ENCODE results near the gene ARHGEF1. TPM values are rescaled to one million over a fixed set of nuclear protein-coding genes. Genes with fewer than 3 reads are reported as not detected.

Gene ARHGEF1
- total and polyA plus RNA-seq, 2 donors (not counting 1 experiment from before 2014, with no cell fraction given): 646 to 886 TPM

DNA sequence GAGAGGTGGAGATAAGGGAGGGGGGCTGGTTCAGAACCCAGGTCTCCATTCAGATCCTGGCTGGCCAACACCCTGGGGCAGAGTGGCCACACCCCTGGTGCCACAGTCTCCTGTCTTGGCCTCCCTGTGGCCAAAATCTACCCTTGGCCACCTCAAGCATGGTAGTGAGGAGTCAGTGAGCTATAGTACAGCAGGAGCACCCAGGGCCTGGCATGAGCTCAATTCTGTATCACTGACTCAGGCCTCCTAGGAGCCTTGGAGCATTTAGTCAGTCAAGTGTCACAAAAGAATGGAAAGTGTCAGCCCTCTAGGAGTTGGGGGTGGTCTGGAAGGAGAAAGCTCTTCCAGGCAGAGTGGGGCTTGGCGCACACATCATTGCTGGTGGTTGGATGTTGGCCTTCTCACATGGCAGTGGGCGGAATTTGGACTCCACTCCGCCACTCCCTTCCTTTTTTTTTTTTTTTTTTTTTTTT, 12.5 kb upstream of the ARHGEF1 start:
- Histone ChIP-seq H2AFZ (ENCODE audit: insufficient read depth, low read depth, low read length, poor library complexity, severe bottlenecking) (no peak overlapping the region), H4K20me1 (ENCODE audit: control insufficient read depth, insufficient read depth, low read length, poor library complexity, severe bottlenecking) (peaks cover 49% of the 10 kb centered on the region), H3K36me3 (replicated peaks in 1 of 2; ENCODE audit: control extremely low read depth in 1 of 2, control insufficient read depth in 1 of 2, extremely low read depth in 1 of 2, insufficient read depth in 2 of 2, low read length in 1 of 2) (peaks cover 0 to 52% of the 10 kb centered on the region in 2 experiments), H3K4me2 (replicated peaks; ENCODE audit: low read depth, low read length, poor library complexity, severe bottlenecking) (peak overlapping the region; percentile 38), H3K4me3 (ENCODE audit: control extremely low read depth in 1 of 5, extremely low read depth in 1 of 5, insufficient read depth in 1 of 5, low read depth in 2 of 5, low read length in 4 of 5) (no peak overlapping the region), H3K79me2 (ENCODE audit: control insufficient read depth, insufficient read depth, low read length) (peaks cover 54% of the 10 kb centered on the region), H3K27me3 (replicated peaks in 1 of 4; ENCODE audit: control extremely low read depth in 1 of 4, control insufficient read depth in 3 of 4, insufficient read depth in 4 of 4, low read length in 3 of 4) (no peaks in the 10 kb centered on the region), H3K9ac (ENCODE audit: low read length) (no peak overlapping the region), H3K27ac (ENCODE audit: low read length in 2 of 2) (peak overlapping the region; percentile 79 to 96), H3K4me1 (ENCODE audit: control insufficient read depth in 2 of 2, insufficient read depth in 2 of 2, low read length in 2 of 2) (peaks cover 55 to 90% of the 10 kb centered on the region in 2 donors), H3K9me3 (ENCODE audit: control extremely low read depth in 1 of 3, control insufficient read depth in 2 of 3, insufficient read depth in 1 of 3, low read length in 2 of 3) (no peaks in the 10 kb centered on the region)
- no peaks in the 10 kb centered on the region for H3K27me3 Mint-ChIP-seq
- H3K4me1 Mint-ChIP-seq: peaks cover 63% of the 10 kb centered on the region
- TF ChIP-seq, protein P1, sequence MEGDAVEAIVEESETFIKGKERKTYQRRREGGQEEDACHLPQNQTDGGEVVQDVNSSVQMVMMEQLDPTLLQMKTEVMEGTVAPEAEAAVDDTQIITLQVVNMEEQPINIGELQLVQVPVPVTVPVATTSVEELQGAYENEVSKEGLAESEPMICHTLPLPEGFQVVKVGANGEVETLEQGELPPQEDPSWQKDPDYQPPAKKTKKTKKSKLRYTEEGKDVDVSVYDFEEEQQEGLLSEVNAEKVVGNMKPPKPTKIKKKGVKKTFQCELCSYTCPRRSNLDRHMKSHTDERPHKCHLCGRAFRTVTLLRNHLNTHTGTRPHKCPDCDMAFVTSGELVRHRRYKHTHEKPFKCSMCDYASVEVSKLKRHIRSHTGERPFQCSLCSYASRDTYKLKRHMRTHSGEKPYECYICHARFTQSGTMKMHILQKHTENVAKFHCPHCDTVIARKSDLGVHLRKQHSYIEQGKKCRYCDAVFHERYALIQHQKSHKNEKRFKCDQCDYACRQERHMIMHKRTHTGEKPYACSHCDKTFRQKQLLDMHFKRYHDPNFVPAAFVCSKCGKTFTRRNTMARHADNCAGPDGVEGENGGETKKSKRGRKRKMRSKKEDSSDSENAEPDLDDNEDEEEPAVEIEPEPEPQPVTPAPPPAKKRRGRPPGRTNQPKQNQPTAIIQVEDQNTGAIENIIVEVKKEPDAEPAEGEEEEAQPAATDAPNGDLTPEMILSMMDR (IDR thresholded peaks at IDR 0.05): no peak
- TF ChIP-seq EZH2 (IDR thresholded peaks at IDR 0.05; ENCODE audit: borderline replicate concordance, insufficient read depth, low read depth, low read length, poor library complexity, severe bottlenecking): no peak
- no peaks in the 10 kb centered on the region for H3K9me3 Mint-ChIP-seq (ENCODE audit: insufficient read depth)
- ATAC-seq (ENCODE audit: low read depth) (no peak), DNase-seq (no peak)
- POLR2A ChIA-PET: interaction anchor here (0.6 to 6.2 kb wide), 4 partner anchors 10 to 75 kb away, joined by 3 to 85 read pairs (median 9); partner anchors contain the start of genes ARHGEF1 and RPS19
- peak overlapping the region; percentile 87 for H3K27ac Mint-ChIP-seq
- intact Hi-C loops (cut with micrococcal nuclease): loop anchor here (10.0 kb wide), 1 partner anchor 606 kb away; the partner anchor contains the start of gene HNRNPUL1
- CTCF ChIA-PET: interaction anchor here (0.6 to 17.0 kb wide), 8 partner anchors 10 to 295 kb away, joined by 3 to 331 read pairs (median 18); partner anchors contain the start of gene RPS19
- H3K4me3 Mint-ChIP-seq: peak overlapping the region; percentile 44
- 80% methylated on average over 1 of the region's 3 CpGs for WGBS (ENCODE audit: insufficient coverage)
